ENCODE data around the gene BDKRB2.

BDKRB2 gene

GRCh38 chr14:96177766-96178375 lies 26.8 kb upstream of the BDKRB2 start:
- DNase-seq, result no peak

- DNase-seq, result no peak
Measured at GRCh38 chr14:96178461-96179321, 25.9 kb upstream of the BDKRB2 start.

- DNase-seq, result no peak
Measured at GRCh38 chr14:96180043-96180874, 24.4 kb upstream of the BDKRB2 start.

- no peak for DNase-seq
Measured at GRCh38 chr14:96181186-96182056, 23.2 kb upstream of the BDKRB2 start.

- DNase-seq, result no peak
Measured at GRCh38 chr14:96182546-96182945, 22.1 kb upstream of the BDKRB2 start.

- DNase-seq, result no peak
Measured at GRCh38 chr14:96184737-96185136, 19.9 kb upstream of the BDKRB2 start.

GRCh38 chr14:96187216-96188031 lies 17.2 kb upstream of the BDKRB2 start:
- DNase-seq, result no peak

- DNase-seq, result peak; percentile 7
Measured at GRCh38 chr14:96189281-96189711, 15.3 kb upstream of the BDKRB2 start.

- no peak for DNase-seq
Measured at GRCh38 chr14:96191353-96191752, 13.3 kb upstream of the BDKRB2 start.

GRCh38 chr14:96191841-96192462 lies 12.7 kb upstream of the BDKRB2 start:
- no peak for DNase-seq

GRCh38 chr14:96192975-96193805 lies 11.4 kb upstream of the BDKRB2 start:
- no peak for DNase-seq

- DNase-seq, result no peak
Measured at GRCh38 chr14:96194262-96194656, 10.4 kb upstream of the BDKRB2 start.

GRCh38 chr14:96194657-96195431 lies 9.8 kb upstream of the BDKRB2 start:
- DNase-seq, result no peak

- no peak for DNase-seq
Measured at GRCh38 chr14:96195441-96196081, 9.1 kb upstream of the BDKRB2 start.

GRCh38 chr14:96197163-96197852 lies 7.3 kb upstream of the BDKRB2 start:
- no peak for DNase-seq

- no peak for DNase-seq
Measured at GRCh38 chr14:96197969-96198368, 6.7 kb upstream of the BDKRB2 start.

GRCh38 chr14:96198430-96199130 lies 6.1 kb upstream of the BDKRB2 start:
- peak; percentile 26 for DNase-seq

All from suppressor macrophage treated with lipopolysaccharide for 4 hours (primary cell).